Body of pancreas (tissue), 4 donors: ENCODE results near the gene RPS6KA3.

ENCODE experiments used
- POLR2A ChIP-seq, 3 donors: fragments of 450-650 bp; IDR thresholded peaks; one replicate each; pipeline ENCODE4 v1.6.1; 2016; ENCODE audit warnings: antibody characterized with exemption in 3 of 3, mild to moderate bottlenecking in 2 of 3
- TF ChIP-seq, protein P1 (sequence below), 7 experiments: fragments of 450-650 bp in 4 of 7; fragments of 200-600 bp in 3 of 7; sonication (generic) in 3 of 7; IDR thresholded peaks; one replicate each; pipeline ENCODE4 v1.5.1; 2016 to 2019; ENCODE audit warnings: antibody characterized with exemption in 7 of 7

DNA sequence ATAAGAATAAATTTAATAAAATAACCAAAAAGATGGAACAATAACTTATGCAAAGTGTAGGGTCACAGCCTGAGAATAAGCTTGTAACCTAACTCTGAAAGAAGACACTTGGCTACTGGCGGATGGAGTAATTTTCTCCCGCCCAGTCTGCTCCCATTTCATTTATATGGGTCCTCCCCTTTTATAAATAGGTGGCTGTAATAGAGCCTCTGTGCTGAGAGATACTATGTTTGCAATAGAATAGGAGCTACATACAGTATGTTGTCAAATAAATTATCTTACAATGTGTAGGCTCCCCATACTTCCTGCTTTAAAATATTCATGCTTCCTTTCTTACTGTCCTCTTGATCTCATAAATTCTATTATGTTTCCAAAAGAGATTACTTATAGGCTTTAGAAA is 28.2 kb upstream of the RPS6KA3 start:
- TF ChIP-seq, protein P1, sequence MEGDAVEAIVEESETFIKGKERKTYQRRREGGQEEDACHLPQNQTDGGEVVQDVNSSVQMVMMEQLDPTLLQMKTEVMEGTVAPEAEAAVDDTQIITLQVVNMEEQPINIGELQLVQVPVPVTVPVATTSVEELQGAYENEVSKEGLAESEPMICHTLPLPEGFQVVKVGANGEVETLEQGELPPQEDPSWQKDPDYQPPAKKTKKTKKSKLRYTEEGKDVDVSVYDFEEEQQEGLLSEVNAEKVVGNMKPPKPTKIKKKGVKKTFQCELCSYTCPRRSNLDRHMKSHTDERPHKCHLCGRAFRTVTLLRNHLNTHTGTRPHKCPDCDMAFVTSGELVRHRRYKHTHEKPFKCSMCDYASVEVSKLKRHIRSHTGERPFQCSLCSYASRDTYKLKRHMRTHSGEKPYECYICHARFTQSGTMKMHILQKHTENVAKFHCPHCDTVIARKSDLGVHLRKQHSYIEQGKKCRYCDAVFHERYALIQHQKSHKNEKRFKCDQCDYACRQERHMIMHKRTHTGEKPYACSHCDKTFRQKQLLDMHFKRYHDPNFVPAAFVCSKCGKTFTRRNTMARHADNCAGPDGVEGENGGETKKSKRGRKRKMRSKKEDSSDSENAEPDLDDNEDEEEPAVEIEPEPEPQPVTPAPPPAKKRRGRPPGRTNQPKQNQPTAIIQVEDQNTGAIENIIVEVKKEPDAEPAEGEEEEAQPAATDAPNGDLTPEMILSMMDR (IDR thresholded peaks at IDR 0.05) = no peak
- no peak for TF ChIP-seq POLR2A (IDR thresholded peaks at IDR 0.05)
